Ishikawa (cell line): ENCODE measurements around the gene OGFOD2.

Experiments used
- CEBPB ChIP-seq: IDR thresholded peaks from 2 replicates; pipeline ENCODE4 v1.6.1; 2012
- CREB1 ChIP-seq: IDR thresholded peaks from 2 replicates; pipeline ENCODE4 v1.6.1; 2012; ENCODE audit warnings: low read depth
- YY1 ChIP-seq: IDR thresholded peaks from 2 replicates; pipeline ENCODE4 v1.6.1; 2012; ENCODE audit warnings: low read depth

DNA sequence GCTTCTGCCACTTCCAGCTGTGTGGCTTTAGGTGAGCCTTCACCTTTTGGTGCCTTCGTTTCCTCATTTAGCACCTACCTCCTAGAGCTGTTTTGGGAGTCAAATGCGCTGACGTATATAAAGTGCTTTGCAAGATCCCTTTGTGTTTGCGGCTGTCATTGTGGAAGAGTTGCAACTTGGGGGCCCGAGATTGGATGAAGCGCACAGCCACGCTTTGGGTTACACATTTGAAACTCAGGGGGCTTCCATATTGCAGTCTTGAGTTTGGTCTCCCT lies 4.8 kb downstream of the OGFOD2 start:
- TF ChIP-seq YY1 (no peak), CREB1 (no peak), CEBPB (no peak)
